Esophagus squamous epithelium (tissue), 4 donors: ENCODE results near the gene SGIP1.

Source experiments
- POLR2A ChIP-seq, 4 donors: fragments of 450-650 bp; IDR thresholded peaks; one replicate each; pipeline ENCODE4 v1.6.1; 2017; ENCODE audit warnings: antibody characterized with exemption in 4 of 4, mild to moderate bottlenecking in 4 of 4, moderate library complexity in 3 of 4
- TF ChIP-seq, protein P1 (sequence below), 6 experiments: fragments of 450-650 bp in 4 of 6; fragments of 200-600 bp in 2 of 6; sonication (generic) in 2 of 6; IDR thresholded peaks; one replicate each; pipeline ENCODE4 v1.5.1; 2016 to 2019; ENCODE audit warnings: antibody characterized with exemption in 6 of 6, mild to moderate bottlenecking in 4 of 6, moderate library complexity in 4 of 6

DNA sequence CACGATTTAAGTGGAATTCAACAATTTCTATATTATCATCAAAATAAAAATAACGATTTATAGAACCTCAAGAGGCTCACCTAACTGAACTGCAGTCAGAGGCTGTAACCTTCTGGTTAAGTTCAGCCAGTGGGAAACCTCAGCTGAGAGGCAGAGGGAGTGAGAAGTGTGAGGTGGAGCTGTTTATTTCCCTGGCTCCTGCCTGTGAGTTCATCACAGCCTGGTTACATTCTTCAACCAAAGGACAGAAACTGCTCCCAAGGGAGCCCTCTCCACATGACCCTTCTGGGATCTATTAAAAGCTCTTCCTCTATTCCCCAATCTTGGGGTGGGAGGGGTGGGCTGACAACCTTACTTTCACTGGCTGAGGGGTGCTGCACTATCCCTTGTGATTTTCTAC lies 240.5 kb downstream of the SGIP1 start:
- TF ChIP-seq, protein P1, sequence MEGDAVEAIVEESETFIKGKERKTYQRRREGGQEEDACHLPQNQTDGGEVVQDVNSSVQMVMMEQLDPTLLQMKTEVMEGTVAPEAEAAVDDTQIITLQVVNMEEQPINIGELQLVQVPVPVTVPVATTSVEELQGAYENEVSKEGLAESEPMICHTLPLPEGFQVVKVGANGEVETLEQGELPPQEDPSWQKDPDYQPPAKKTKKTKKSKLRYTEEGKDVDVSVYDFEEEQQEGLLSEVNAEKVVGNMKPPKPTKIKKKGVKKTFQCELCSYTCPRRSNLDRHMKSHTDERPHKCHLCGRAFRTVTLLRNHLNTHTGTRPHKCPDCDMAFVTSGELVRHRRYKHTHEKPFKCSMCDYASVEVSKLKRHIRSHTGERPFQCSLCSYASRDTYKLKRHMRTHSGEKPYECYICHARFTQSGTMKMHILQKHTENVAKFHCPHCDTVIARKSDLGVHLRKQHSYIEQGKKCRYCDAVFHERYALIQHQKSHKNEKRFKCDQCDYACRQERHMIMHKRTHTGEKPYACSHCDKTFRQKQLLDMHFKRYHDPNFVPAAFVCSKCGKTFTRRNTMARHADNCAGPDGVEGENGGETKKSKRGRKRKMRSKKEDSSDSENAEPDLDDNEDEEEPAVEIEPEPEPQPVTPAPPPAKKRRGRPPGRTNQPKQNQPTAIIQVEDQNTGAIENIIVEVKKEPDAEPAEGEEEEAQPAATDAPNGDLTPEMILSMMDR (IDR thresholded peaks at IDR 0.05): no peak
- TF ChIP-seq POLR2A (IDR thresholded peaks at IDR 0.05): no peak
